ELR (cell line): ENCODE measurements around the gene GP1BB.

Experiments
- DNase-seq: peaks from one replicate; pipeline ENCODE4 v3.0.0-alpha.2; 2015; ENCODE audit warnings: low read depth

Gene GP1BB

GRCh38 chr22:19742160-19743066 lies 19.1 kb downstream of the GP1BB start:
- no peak for DNase-seq

GRCh38 chr22:19743081-19743480 lies 19.7 kb downstream of the GP1BB start:
- DNase-seq = no peak

- no peak for DNase-seq
Observed at GRCh38 chr22:19743651-19744050, 20.3 kb downstream of the GP1BB start.

GRCh38 chr22:19744350-19745006 lies 21.1 kb downstream of the GP1BB start:
- DNase-seq = no peak

GRCh38 chr22:19745155-19746101 lies 22.1 kb downstream of the GP1BB start:
- no peak for DNase-seq

GRCh38 chr22:19746726-19747125 lies 23.4 kb downstream of the GP1BB start:
- DNase-seq = no peak

- no peak for DNase-seq
Observed at GRCh38 chr22:19747551-19747950, 24.2 kb downstream of the GP1BB start.

GRCh38 chr22:19748139-19748538 lies 24.8 kb downstream of the GP1BB start:
- no peak for DNase-seq

GRCh38 chr22:19748991-19749664 lies 25.8 kb downstream of the GP1BB start:
- DNase-seq = no peak

GRCh38 chr22:19749876-19750275 lies 26.5 kb downstream of the GP1BB start:
- DNase-seq = no peak

- DNase-seq = peak; percentile 70
Observed at GRCh38 chr22:19750507-19751490, 27.5 kb downstream of the GP1BB start.

GRCh38 chr22:19751497-19752245 lies 28.3 kb downstream of the GP1BB start:
- no peak for DNase-seq

GRCh38 chr22:19753090-19753842 lies 29.9 kb downstream of the GP1BB start:
- no peak for DNase-seq

- no peak for DNase-seq
Observed at GRCh38 chr22:19753996-19754700, 30.8 kb downstream of the GP1BB start.

- no peak for DNase-seq
Observed at GRCh38 chr22:19754701-19755144, 31.4 kb downstream of the GP1BB start.

GRCh38 chr22:19755145-19755710 lies 31.9 kb downstream of the GP1BB start:
- DNase-seq = no peak

GRCh38 chr22:19755722-19756287 lies 32.5 kb downstream of the GP1BB start:
- DNase-seq = peak; percentile 28
